HepG2 (cell line): ENCODE data around the gene KLF13. TPM values are rescaled to one million over a fixed set of nuclear protein-coding genes. Genes with fewer than 3 reads are reported as not detected.

Source experiments
- FOXA1 ChIP-seq, 2 experiments: fragments of 450-650 bp in 1 of 2; sonication (generic) in 1 of 2; formaldehyde crosslinking in 1 of 2; IDR thresholded peaks; 2 replicates each; pipeline versions ENCODE4 v1.4.0 to v1.6.1; 2016 to 2020; ENCODE audit warnings: missing genetic modification reagents in 1 of 2
- GABPB1 ChIP-seq: IDR thresholded peaks from 2 replicates; pipeline ENCODE4 v1.6.1; 2016; ENCODE audit warnings: mild to moderate bottlenecking, missing genetic modification reagents, moderate library complexity, missing compliant biosample characterization
- HDAC1 ChIP-seq: sonication (generic); formaldehyde crosslinking; IDR thresholded peaks from 2 replicates; pipeline ENCODE4 v1.5.1; 2020; ENCODE audit warnings: mild to moderate bottlenecking, missing genetic modification reagents
- HOXA3 ChIP-seq: sonication (generic); formaldehyde crosslinking; IDR thresholded peaks from 2 replicates; pipeline ENCODE4 v1.5.0; 2020; ENCODE audit warnings: missing genetic modification reagents
- NCOA2 ChIP-seq: sonication (generic); formaldehyde crosslinking; IDR thresholded peaks from 2 replicates; pipeline ENCODE4 v1.8.0; 2022; ENCODE audit warnings: inconsistent platforms
- POGZ ChIP-seq: sonication (generic); formaldehyde crosslinking; IDR thresholded peaks from 2 replicates; pipeline ENCODE4 v1.4.0; 2020; ENCODE audit warnings: mild to moderate bottlenecking, missing genetic modification reagents
- RBAK ChIP-seq: sonication (generic); formaldehyde crosslinking; IDR thresholded peaks from 2 replicates; pipeline ENCODE4 v1.5.1; 2020; ENCODE audit warnings: mild to moderate bottlenecking, missing genetic modification reagents
- SAP130 ChIP-seq: IDR thresholded peaks from 2 replicates; pipeline ENCODE4 v1.6.1; 2016; ENCODE audit warnings: low read depth
- SMAD3 ChIP-seq: sonication (generic); formaldehyde crosslinking; IDR thresholded peaks from 2 replicates; pipeline ENCODE4 v1.4.0; 2020; ENCODE audit warnings: missing genetic modification reagents
- SOX6 ChIP-seq, 2 experiments: fragments of 450-650 bp in 1 of 2; sonication (generic) in 1 of 2; formaldehyde crosslinking in 1 of 2; IDR thresholded peaks; 2 replicates each; pipeline versions ENCODE4 v1.4.0 to v1.6.1; 2017 to 2020; ENCODE audit warnings: antibody characterized with exemption in 1 of 2, mild to moderate bottlenecking in 1 of 2, missing genetic modification reagents in 1 of 2
- TARDBP ChIP-seq: sonication (generic); formaldehyde crosslinking; IDR thresholded peaks from 2 replicates; pipeline ENCODE4 v1.8.0; 2022; ENCODE audit warnings: mild to moderate bottlenecking, missing genetic modification reagents
- ZFY ChIP-seq: sonication (generic); formaldehyde crosslinking; IDR thresholded peaks from 2 replicates; pipeline ENCODE4 v1.4.0; 2020; ENCODE audit warnings: missing genetic modification reagents
- ZNF432 ChIP-seq: sonication (generic); formaldehyde crosslinking; IDR thresholded peaks from 2 replicates; pipeline ENCODE4 v1.5.0; 2020; ENCODE audit warnings: missing genetic modification reagents, mild to moderate bottlenecking, borderline replicate concordance
- ZNF619 ChIP-seq: sonication (generic); formaldehyde crosslinking; IDR thresholded peaks from 2 replicates; pipeline ENCODE4 v1.4.0; 2020; ENCODE audit warnings: mild to moderate bottlenecking, missing genetic modification reagents
- polyA plus RNA-seq, 8 experiments: library from polyadenylated mRNA; depleted of rRNA in 3 of 8; stranded (reverse) in 7 of 8; unstranded in 1 of 8; fragments of >200 nt; fragmentation: Illumina TruSeq in 4 of 8; extraction: Trizol in 4 of 8; gene quantifications; 2 replicates each; pipeline versions ENCODE4 v1.2.1 to v1.2.3, GENCODE V29; 2011 to 2016; ENCODE audit warnings: low read depth in 4 of 8, missing spikeins in 1 of 8, mixed read lengths in 1 of 8; ENCODE audit not compliant: insufficient read depth in 1 of 8
- total RNA-seq, 5 experiments: library from RNA; depleted of rRNA; stranded (reverse); fragments of >200 nt; fragmentation: Illumina TruSeq; extraction: Trizol; gene quantifications; 2 replicates each; pipeline ENCODE4 v1.2.3, GENCODE V29; 2016; ENCODE audit warnings: low read depth in 1 of 5
- TF ChIP-seq, protein P1 (sequence below): sonication (generic); formaldehyde crosslinking; IDR thresholded peaks from 2 replicates; pipeline ENCODE4 v1.5.0; 2020; ENCODE audit warnings: mild to moderate bottlenecking, missing genetic modification reagents
- TF ChIP-seq, protein P2 (sequence below): IDR thresholded peaks from 2 replicates; pipeline ENCODE4 v1.6.1; 2018; ENCODE audit warnings: missing genetic modification reagents, mild to moderate bottlenecking, missing compliant biosample characterization
- TF ChIP-seq, protein P3 (sequence below): fragments of 450-650 bp; IDR thresholded peaks from 2 replicates; pipeline ENCODE4 v1.6.1; 2017; ENCODE audit warnings: mild to moderate bottlenecking
- TF ChIP-seq, protein P4 (sequence below): sonication (generic); formaldehyde crosslinking; IDR thresholded peaks from 2 replicates; pipeline ENCODE4 v1.4.0; 2020; ENCODE audit warnings: missing genetic modification reagents, mild to moderate bottlenecking, borderline replicate concordance
- TF ChIP-seq, protein P5 (sequence below): sonication (generic); formaldehyde crosslinking; IDR thresholded peaks from 2 replicates; pipeline ENCODE4 v1.4.0; 2020; ENCODE audit warnings: missing genetic modification reagents
- TF ChIP-seq, protein P6 (sequence below): sonication (generic); formaldehyde crosslinking; IDR thresholded peaks from 2 replicates; pipeline ENCODE4 v1.5.0; 2020; ENCODE audit warnings: missing genetic modification reagents

The KLF13 gene
- total and polyA plus RNA-seq, 2 of the 13 experiments (the other 11 are each of a cell fraction or from before 2014, with no cell fraction given), result 16.8 to 25.1 TPM

DNA sequence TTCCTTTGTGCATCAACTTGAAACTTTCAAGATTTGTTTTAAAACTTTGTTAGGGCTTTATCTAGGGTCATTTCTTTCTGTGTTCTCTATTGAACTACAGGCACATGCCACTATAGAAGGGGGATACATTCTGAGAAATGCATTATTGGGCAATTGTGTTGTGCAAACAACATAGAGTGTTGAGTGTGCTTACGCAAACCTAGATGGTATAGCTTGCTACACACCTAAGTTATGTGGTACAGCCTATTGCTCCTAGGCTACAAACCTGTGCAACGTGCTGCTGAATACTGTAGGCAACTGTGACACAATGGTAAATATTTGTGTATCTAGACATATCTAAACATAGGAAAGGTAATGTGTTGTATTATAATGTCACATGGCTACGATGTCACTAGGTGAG, 33.0 kb upstream of the KLF13 start (continued):
- TF ChIP-seq, protein P1, sequence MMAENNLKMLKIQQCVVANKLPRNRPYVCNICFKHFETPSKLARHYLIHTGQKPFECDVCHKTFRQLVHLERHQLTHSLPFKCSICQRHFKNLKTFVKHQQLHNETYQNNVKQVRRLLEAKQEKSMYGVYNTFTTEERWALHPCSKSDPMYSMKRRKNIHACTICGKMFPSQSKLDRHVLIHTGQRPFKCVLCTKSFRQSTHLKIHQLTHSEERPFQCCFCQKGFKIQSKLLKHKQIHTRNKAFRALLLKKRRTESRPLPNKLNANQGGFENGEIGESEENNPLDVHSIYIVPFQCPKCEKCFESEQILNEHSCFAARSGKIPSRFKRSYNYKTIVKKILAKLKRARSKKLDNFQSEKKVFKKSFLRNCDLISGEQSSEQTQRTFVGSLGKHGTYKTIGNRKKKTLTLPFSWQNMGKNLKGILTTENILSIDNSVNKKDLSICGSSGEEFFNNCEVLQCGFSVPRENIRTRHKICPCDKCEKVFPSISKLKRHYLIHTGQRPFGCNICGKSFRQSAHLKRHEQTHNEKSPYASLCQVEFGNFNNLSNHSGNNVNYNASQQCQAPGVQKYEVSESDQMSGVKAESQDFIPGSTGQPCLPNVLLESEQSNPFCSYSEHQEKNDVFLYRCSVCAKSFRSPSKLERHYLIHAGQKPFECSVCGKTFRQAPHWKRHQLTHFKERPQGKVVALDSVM (CRISPR knock-in tag), result no peak
- peak; percentile 80 for TF ChIP-seq NCOA2
- peak; percentile 55 for TF ChIP-seq HDAC1 (CRISPR knock-in tag)
- TF ChIP-seq, protein P2, sequence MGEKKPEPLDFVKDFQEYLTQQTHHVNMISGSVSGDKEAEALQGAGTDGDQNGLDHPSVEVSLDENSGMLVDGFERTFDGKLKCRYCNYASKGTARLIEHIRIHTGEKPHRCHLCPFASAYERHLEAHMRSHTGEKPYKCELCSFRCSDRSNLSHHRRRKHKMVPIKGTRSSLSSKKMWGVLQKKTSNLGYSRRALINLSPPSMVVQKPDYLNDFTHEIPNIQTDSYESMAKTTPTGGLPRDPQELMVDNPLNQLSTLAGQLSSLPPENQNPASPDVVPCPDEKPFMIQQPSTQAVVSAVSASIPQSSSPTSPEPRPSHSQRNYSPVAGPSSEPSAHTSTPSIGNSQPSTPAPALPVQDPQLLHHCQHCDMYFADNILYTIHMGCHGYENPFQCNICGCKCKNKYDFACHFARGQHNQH (CRISPR knock-in tag), result peak; percentile 76; the same call in 1 of the 2 replicates
- TF ChIP-seq SMAD3 (CRISPR knock-in tag), result peak; percentile 85
- TF ChIP-seq, protein P3, sequence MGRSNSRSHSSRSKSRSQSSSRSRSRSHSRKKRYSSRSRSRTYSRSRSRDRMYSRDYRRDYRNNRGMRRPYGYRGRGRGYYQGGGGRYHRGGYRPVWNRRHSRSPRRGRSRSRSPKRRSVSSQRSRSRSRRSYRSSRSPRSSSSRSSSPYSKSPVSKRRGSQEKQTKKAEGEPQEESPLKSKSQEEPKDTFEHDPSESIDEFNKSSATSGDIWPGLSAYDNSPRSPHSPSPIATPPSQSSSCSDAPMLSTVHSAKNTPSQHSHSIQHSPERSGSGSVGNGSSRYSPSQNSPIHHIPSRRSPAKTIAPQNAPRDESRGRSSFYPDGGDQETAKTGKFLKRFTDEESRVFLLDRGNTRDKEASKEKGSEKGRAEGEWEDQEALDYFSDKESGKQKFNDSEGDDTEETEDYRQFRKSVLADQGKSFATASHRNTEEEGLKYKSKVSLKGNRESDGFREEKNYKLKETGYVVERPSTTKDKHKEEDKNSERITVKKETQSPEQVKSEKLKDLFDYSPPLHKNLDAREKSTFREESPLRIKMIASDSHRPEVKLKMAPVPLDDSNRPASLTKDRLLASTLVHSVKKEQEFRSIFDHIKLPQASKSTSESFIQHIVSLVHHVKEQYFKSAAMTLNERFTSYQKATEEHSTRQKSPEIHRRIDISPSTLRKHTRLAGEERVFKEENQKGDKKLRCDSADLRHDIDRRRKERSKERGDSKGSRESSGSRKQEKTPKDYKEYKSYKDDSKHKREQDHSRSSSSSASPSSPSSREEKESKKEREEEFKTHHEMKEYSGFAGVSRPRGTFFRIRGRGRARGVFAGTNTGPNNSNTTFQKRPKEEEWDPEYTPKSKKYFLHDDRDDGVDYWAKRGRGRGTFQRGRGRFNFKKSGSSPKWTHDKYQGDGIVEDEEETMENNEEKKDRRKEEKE, result no peak
- TF ChIP-seq, protein P4, sequence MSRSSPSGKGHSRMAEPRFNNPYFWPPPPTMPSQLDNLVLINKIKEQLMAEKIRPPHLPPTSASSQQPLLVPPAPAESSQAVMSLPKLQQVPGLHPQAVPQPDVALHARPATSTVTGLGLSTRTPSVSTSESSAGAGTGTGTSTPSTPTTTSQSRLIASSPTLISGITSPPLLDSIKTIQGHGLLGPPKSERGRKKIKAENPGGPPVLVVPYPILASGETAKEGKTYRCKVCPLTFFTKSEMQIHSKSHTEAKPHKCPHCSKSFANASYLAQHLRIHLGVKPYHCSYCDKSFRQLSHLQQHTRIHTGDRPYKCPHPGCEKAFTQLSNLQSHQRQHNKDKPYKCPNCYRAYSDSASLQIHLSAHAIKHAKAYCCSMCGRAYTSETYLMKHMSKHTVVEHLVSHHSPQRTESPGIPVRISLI (CRISPR knock-in tag), result peak; percentile 21; the same call in 1 of the 2 replicates
- no peak for TF ChIP-seq RBAK
- TF ChIP-seq HOXA3, result peak; percentile 62; the same call in 1 of the 2 replicates
- no peak for TF ChIP-seq ZNF432 (CRISPR knock-in tag)
- TF ChIP-seq GABPB1 (CRISPR knock-in tag), result peak; percentile 31; the same call in 1 of the 2 replicates
- TF ChIP-seq TARDBP (CRISPR knock-in tag), result no peak; the same call in none of the 2 replicates
- TF ChIP-seq ZFY (CRISPR knock-in tag), result no peak
- TF ChIP-seq, protein P5, sequence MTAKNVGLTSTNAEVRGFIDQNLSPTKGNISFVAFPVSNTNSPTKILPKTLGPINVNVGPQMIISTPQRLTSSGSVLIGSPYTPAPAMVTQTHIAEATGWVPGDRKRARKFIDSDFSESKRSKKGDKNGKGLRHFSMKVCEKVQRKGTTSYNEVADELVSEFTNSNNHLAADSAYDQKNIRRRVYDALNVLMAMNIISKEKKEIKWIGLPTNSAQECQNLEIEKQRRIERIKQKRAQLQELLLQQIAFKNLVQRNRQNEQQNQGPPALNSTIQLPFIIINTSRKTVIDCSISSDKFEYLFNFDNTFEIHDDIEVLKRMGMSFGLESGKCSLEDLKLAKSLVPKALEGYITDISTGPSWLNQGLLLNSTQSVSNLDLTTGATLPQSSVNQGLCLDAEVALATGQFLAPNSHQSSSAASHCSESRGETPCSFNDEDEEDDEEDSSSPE (CRISPR knock-in tag), result 0 out of 2 replicates have a peak, but pooled peaks have one; percentile 49
- no peak for TF ChIP-seq ZNF619 (CRISPR knock-in tag)
- TF ChIP-seq FOXA1 (IDR thresholded peaks at IDR 0.05), result peak; percentile 44
- TF ChIP-seq FOXA1 (CRISPR knock-in tag; IDR thresholded peaks at IDR 0.05), result peak; percentile 93
- TF ChIP-seq, protein P6, sequence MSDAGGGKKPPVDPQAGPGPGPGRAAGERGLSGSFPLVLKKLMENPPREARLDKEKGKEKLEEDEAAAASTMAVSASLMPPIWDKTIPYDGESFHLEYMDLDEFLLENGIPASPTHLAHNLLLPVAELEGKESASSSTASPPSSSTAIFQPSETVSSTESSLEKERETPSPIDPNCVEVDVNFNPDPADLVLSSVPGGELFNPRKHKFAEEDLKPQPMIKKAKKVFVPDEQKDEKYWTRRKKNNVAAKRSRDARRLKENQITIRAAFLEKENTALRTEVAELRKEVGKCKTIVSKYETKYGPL, result no peak
- TF ChIP-seq SAP130 (CRISPR knock-in tag), result peak; percentile 79
- TF ChIP-seq SOX6 (IDR thresholded peaks at IDR 0.05), result no peak
- TF ChIP-seq SOX6 (CRISPR knock-in tag; IDR thresholded peaks at IDR 0.05), result peak; percentile 90
- peak; percentile 26; the same call in 1 of the 2 replicates for TF ChIP-seq POGZ (CRISPR knock-in tag)
